SH-SY5Y (cell line): ENCODE data around the gene FCAR.

Experiments
- GATA2 ChIP-seq: IDR thresholded peaks from 2 replicates; pipeline ENCODE4 v1.6.1; 2011; ENCODE audit warnings: mild to moderate bottlenecking, low read depth, low read length
- GATA3 ChIP-seq: IDR thresholded peaks from 2 replicates; pipeline ENCODE4 v1.6.1; 2011; ENCODE audit warnings: low read depth, mild to moderate bottlenecking, low read length, moderate library complexity

DNA sequence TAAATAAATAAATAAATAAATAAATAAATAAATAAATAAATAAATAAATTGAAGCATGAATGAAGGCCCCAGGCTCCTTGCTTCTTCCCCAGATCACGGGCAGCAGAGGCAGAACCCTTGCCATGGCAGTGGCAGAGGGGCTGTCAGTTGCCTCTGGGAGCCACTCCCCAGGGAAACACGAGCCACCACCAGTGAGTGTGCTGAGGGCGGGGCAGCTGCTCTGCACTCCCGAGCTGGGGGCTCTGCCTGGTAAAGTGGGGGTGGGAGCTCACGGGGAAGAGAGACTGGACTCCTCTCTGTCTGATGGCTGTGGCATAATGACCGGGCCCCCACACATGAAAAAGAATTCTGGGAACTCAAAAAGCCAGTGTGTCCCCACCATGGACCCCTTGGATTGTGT, 7.8 kb downstream of the FCAR start:
- no peak for TF ChIP-seq GATA2
- TF ChIP-seq GATA3, result no peak
